ENCODE measurements around the gene ZNF354B.
"Not testable (repeated sequence)": the region's sequence is repeated elsewhere in the genome, so short reads cannot be mapped to it uniquely, and the experiment has no call there.

The ZNF354B gene

DNA sequence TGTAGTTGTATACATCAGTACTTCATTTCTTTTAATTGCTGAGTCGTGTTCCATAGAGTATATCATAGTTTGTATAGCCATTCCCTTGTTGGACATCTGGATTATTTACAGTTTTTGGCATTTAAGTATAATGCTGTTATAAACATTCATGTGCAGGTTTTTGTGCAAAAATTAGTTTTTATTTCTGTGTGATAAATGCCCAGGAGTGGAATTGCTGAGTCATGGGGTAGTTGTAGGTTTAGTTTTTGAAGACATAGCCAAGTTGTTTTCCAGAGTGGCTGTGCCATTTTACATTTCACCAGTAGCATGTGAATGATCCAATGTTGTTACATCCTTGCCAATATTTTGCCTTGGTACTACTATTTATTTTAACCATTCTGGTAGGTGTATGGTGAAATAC, 12.5 kb downstream of the ZNF354B start:
- POLR2A ChIA-PET, result no interaction called here
- CTCF ChIA-PET, result no interaction called here
- no peak for DNase-seq (ENCODE audit: extremely low spot score)

DNA sequence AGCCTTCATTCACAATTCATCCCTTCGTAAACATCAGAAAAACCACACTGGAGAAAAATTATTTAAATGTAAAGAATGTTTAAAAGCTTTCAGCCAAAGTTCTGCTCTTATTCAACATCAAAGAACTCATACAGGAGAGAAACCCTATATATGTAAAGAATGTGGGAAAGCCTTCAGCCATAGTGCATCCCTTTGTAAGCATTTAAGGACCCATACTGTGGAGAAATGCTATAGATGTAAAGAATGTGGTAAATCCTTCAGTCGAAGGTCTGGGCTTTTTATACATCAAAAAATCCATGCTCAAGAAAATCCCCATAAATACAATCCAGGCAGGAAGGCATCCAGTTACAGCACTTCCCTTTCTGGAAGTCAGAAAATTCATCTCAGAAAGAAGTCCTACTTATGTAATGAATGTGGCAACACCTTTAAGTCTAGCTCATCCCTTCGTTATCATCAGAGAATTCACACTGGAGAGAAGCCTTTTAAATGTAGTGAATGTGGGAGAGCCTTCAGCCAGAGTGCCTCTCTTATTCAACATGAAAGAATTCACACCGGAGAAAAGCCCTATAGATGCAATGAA, 23.5 kb downstream of the ZNF354B start:
- CTCF ChIA-PET; DNase-seq (ENCODE audit: extremely low spot score); POLR2A ChIA-PET: not testable (repeated sequence)

More for the DNA sequence above, 12.5 kb downstream of the ZNF354B start:
- TF ChIP-seq, protein P1, sequence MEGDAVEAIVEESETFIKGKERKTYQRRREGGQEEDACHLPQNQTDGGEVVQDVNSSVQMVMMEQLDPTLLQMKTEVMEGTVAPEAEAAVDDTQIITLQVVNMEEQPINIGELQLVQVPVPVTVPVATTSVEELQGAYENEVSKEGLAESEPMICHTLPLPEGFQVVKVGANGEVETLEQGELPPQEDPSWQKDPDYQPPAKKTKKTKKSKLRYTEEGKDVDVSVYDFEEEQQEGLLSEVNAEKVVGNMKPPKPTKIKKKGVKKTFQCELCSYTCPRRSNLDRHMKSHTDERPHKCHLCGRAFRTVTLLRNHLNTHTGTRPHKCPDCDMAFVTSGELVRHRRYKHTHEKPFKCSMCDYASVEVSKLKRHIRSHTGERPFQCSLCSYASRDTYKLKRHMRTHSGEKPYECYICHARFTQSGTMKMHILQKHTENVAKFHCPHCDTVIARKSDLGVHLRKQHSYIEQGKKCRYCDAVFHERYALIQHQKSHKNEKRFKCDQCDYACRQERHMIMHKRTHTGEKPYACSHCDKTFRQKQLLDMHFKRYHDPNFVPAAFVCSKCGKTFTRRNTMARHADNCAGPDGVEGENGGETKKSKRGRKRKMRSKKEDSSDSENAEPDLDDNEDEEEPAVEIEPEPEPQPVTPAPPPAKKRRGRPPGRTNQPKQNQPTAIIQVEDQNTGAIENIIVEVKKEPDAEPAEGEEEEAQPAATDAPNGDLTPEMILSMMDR (IDR thresholded peaks at IDR 0.05; ENCODE audit: control extremely low read depth, extremely low read depth, low read depth, missing control alignments), result no peak

DNA sequence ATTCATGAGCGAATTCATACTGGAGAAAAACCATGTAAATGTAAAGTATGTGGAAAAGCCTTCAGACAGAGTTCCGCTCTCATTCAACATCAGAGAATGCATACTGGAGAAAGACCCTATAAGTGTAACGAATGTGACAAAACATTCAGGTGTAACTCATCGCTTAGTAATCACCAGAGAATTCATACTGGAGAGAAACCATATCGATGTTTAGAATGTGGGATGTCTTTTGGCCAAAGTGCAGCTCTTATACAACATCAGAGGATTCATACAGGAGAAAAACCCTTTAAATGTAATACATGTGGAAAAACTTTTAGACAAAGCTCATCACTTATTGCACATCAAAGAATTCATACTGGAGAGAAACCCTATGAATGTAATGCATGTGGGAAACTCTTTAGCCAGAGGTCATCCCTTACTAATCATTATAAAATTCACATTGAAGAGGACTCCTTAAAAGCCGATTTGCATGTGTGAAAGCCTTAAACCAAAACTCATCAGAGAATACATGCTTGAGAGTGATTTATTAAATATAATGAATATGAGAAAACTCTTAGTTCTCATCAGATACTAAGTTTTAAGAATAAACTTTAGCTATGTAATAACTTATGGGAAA, 24.2 kb downstream of the ZNF354B start:
- no peak for DNase-seq (ENCODE audit: extremely low spot score)
- ChIA-PET CTCF (no interaction called here), POLR2A (no interaction called here)
- TF ChIP-seq, protein P1 (IDR thresholded peaks at IDR 0.05; ENCODE audit: control extremely low read depth, extremely low read depth, low read depth, missing control alignments), result no peak

DNA sequence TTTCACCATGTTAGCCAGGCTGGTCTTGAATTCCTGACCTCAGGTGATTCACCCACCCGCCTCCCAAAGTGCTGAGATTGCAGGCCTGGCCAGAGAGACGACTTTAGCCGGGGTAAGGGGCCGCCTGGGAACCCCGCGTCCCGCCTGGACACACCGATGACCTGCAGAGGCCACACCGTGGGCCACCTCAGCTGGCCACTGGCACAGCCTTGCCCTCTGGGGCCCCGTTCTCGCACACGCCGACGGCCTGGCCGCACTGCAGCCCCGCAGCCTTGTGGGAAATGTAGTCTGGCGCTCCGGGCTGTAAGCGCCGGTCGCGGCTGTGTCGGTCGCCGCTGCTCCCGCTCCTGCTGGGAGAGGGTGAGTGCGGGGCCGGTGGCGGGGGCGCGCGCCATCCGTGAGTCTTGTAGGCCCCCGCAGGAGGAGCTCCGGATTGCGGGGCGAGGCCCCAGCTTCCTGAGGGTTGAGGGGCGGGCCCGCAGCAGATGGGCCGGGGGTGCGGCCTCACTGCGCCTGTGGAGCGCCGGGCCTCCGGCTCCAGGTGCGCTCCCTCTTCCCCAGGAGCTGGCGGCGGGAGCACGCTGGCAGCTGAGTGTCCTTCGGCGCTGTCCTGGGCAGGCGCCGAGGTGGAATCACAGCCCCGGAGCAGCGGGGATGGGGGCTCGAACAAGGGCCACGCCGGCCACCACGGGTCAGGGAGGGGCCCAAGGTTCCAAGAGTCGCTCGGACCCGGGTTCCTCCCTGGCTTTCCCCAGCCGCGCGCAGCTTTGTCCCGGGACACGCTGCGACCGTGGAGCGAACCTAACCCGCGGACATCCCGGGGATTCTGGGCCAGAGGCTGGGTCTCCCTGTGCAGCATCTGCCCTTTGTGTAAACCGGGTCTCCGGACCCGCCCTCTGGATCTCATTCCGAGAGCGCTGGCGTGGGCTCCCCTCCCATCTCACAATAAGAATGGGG, 36.1 kb downstream of the ZNF354B start, which contains the start of gene ZFP2:
Gene ZFP2, plus strand, starts transcription at position 299 of the 957 bp plus-strand sequence. CDS start 35,401 bp downstream, outside the sequence.
- DNase-seq (ENCODE audit: extremely low spot score), result peak; percentile 21
- TF ChIP-seq, protein P1 (IDR thresholded peaks at IDR 0.05; ENCODE audit: control extremely low read depth, extremely low read depth, low read depth, missing control alignments), result no peak
- ChIA-PET CTCF (no interaction called here), POLR2A (no interaction called here)

DNA sequence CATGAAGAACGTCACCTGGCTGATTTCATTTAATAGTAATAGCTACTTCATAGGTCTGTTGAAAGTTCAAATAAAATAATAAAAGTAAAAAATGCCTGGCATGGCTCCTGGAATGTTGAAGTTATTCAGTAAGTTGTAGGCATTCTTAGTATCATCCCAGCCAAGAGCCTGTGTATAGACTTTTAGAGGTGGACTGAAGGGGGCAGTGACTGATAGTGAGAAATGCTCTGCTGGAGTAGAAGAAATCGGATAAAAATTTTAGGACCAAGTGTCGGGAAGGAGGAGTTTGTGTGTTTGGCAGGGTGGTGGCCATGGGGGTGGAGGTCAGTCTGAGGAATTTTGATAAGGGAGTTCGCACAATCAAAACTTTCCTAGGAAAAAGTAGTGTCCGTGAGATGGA, 39.5 kb downstream of the ZNF354B start:
- DNase-seq (ENCODE audit: extremely low spot score), result no peak
- CTCF ChIA-PET, result interaction anchor here (1.1 kb wide), 1 partner anchor 14 kb away, joined by 6 read pairs; no protein-coding TSS in a partner anchor
- POLR2A ChIA-PET, result no interaction called here
- TF ChIP-seq, protein P1 (IDR thresholded peaks at IDR 0.05; ENCODE audit: control extremely low read depth, extremely low read depth, low read depth, missing control alignments), result no peak

DNA sequence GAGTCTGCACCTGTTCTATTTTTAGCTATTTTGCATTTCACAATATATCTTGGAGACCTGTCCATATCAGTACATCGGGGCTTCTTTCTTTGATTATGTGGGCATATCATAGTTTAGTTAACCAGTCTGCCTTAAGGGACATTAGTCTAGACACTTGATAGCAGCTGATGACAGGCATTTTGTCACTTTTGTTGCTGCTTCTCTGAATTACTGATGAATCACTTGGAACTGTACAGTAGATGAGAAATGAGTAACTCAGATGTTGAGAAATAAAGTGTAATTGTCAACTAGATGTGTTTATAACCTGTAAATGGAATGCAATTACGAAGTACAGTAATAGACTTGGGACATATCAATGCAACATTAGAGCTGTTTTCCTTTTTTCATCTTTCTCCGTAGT, 43.1 kb downstream of the ZNF354B start:
- no peak for DNase-seq (ENCODE audit: extremely low spot score)
- ChIA-PET POLR2A (no interaction called here), CTCF (interaction anchor here (0.9 kb wide), 1 partner anchor 47 kb away, joined by 3 read pairs; no protein-coding TSS in a partner anchor)
- TF ChIP-seq, protein P1 (IDR thresholded peaks at IDR 0.05; ENCODE audit: control extremely low read depth, extremely low read depth, low read depth, missing control alignments), result no peak
